HEK293 (cell line): Measurements from ENCODE around the gene TSACC.
A peak's percentile ranks its signal among the peaks of the same experiment; 100 is the strongest.

Experiments used
- CTCF ChIA-PET: fragments of 350-600 bp; formaldehyde crosslinking; extraction: SDS; loops from one replicate; lab custom pipeline; 2021; ENCODE audit warnings: antibody characterized with exemption; lab: Yijun Ruan, JAX
- POLR2A ChIA-PET: fragments of 300-600 bp; formaldehyde crosslinking; extraction: SDS; loops from one replicate; lab custom pipeline; 2020; ENCODE audit warnings: antibody characterized with exemption, inconsistent platforms; lab: Yijun Ruan, JAX
- H3K27ac ChIP-seq: fragments of 200-500 bp; sonication (Bioruptor generic); 2 replicates; pipeline ENCODE4 v1.5.1; 2014; ENCODE audit warnings: low read depth, low read length, control low read depth, inconsistent platforms; ENCODE audit errors: extremely low read depth
- H3K36me3 ChIP-seq, 2 experiments: fragments of 200-500 bp in 1 of 2; sonication (Bioruptor generic) in 1 of 2; 1 replicate in 1 of 2; 2 replicates in 1 of 2; pipeline ENCODE4 v1.5.1; 2014 to 2017; ENCODE audit warnings: inconsistent platforms in 2 of 2, low read length in 2 of 2; ENCODE audit not compliant: control insufficient read depth in 2 of 2, insufficient read depth in 1 of 2
- H3K4me1 ChIP-seq: fragments of 200-500 bp; sonication (Bioruptor generic); 2 replicates; pipeline ENCODE4 v1.5.1; 2014; ENCODE audit warnings: mild to moderate bottlenecking, low read length, inconsistent platforms; ENCODE audit not compliant: control insufficient read depth, insufficient read depth
- H3K4me3 ChIP-seq: 2 replicates; pipeline ENCODE4 v1.5.1; 2011; ENCODE audit warnings: low read depth, mild to moderate bottlenecking, control low read depth, low read length, moderate library complexity
- H3K9me3 ChIP-seq: fragments of 200-500 bp; sonication (Bioruptor generic); 2 replicates; pipeline ENCODE4 v1.5.1; 2014; ENCODE audit warnings: low read depth, low read length, inconsistent platforms; ENCODE audit not compliant: control insufficient read depth, insufficient read depth
- BCL11B ChIP-seq: fragments of 450-650 bp; formaldehyde crosslinking; IDR thresholded peaks from 2 replicates; pipeline ENCODE4 v1.5.1; 2016; ENCODE audit warnings: low read depth, missing biosample characterization, missing genetic modification characterization
- EGR2 ChIP-seq: fragments of 450-650 bp; formaldehyde crosslinking; IDR thresholded peaks from 2 replicates; pipeline ENCODE4 v1.5.1; 2016; ENCODE audit warnings: low read depth, missing biosample characterization, missing genetic modification characterization
- GLI2 ChIP-seq: fragments of 450-650 bp; formaldehyde crosslinking; IDR thresholded peaks from 2 replicates; pipeline ENCODE4; 2017; ENCODE audit warnings: missing biosample characterization, missing genetic modification characterization, low read depth, borderline replicate concordance
- GLIS2 ChIP-seq: fragments of 450-650 bp; formaldehyde crosslinking; IDR thresholded peaks from 2 replicates; pipeline ENCODE4 v1.5.1; 2016; ENCODE audit warnings: missing biosample characterization, missing genetic modification characterization
- KLF10 ChIP-seq: fragments of 450-650 bp; IDR thresholded peaks from 2 replicates; pipeline ENCODE4 v1.5.1; 2018; ENCODE audit warnings: missing biosample characterization, mild to moderate bottlenecking, missing genetic modification characterization
- KLF16 ChIP-seq: fragments of 450-650 bp; formaldehyde crosslinking; IDR thresholded peaks from 2 replicates; pipeline ENCODE4 v1.5.1; 2017; ENCODE audit warnings: missing biosample characterization, missing genetic modification characterization
- KLF7 ChIP-seq: fragments of 450-650 bp; formaldehyde crosslinking; IDR thresholded peaks from 2 replicates; pipeline ENCODE4 v1.5.1; 2016; ENCODE audit warnings: missing biosample characterization, missing genetic modification characterization, borderline replicate concordance
- SP7 ChIP-seq: fragments of 450-650 bp; formaldehyde crosslinking; IDR thresholded peaks from 2 replicates; pipeline ENCODE4 v1.5.1; 2016; ENCODE audit warnings: missing biosample characterization, missing genetic modification characterization
- WT1 ChIP-seq: fragments of 450-650 bp; formaldehyde crosslinking; IDR thresholded peaks from 2 replicates; pipeline ENCODE4 v1.5.1; 2016; ENCODE audit warnings: missing biosample characterization, missing genetic modification characterization
- ZBTB20 ChIP-seq: fragments of 450-650 bp; formaldehyde crosslinking; IDR thresholded peaks from 2 replicates; pipeline ENCODE4 v1.5.1; 2016; ENCODE audit warnings: missing biosample characterization, missing genetic modification characterization
- ZBTB48 ChIP-seq: fragments of 450-650 bp; formaldehyde crosslinking; IDR thresholded peaks from 2 replicates; pipeline ENCODE4 v1.5.1; 2016; ENCODE audit warnings: missing biosample characterization, missing genetic modification characterization
- ZFP37 ChIP-seq: fragments of 450-650 bp; formaldehyde crosslinking; IDR thresholded peaks from 2 replicates; pipeline ENCODE4 v1.5.1; 2016; ENCODE audit warnings: missing biosample characterization, missing genetic modification characterization
- ZFP41 ChIP-seq: fragments of 450-650 bp; formaldehyde crosslinking; IDR thresholded peaks from 2 replicates; pipeline ENCODE4 v1.5.1; 2016; ENCODE audit warnings: missing biosample characterization, missing genetic modification characterization, borderline replicate concordance
- ZNF112 ChIP-seq: fragments of 450-650 bp; formaldehyde crosslinking; IDR thresholded peaks from 2 replicates; pipeline ENCODE4 v1.5.0; 2017; ENCODE audit warnings: missing biosample characterization, missing genetic modification characterization
- ZNF114 ChIP-seq: fragments of 450-650 bp; formaldehyde crosslinking; IDR thresholded peaks from 2 replicates; pipeline ENCODE4 v1.5.0; 2017; ENCODE audit warnings: missing biosample characterization, missing genetic modification characterization
- ZNF133 ChIP-seq: fragments of 450-650 bp; formaldehyde crosslinking; IDR thresholded peaks from 2 replicates; pipeline ENCODE4 v1.5.1; 2016; ENCODE audit warnings: missing biosample characterization, missing genetic modification characterization
- ZNF140 ChIP-seq: fragments of 450-650 bp; formaldehyde crosslinking; IDR thresholded peaks from 2 replicates; pipeline ENCODE4 v1.5.1; 2016; ENCODE audit warnings: missing biosample characterization, missing genetic modification characterization
- ZNF146 ChIP-seq: fragments of 450-650 bp; formaldehyde crosslinking; IDR thresholded peaks from 2 replicates; pipeline ENCODE4 v1.5.1; 2016; ENCODE audit warnings: missing biosample characterization, missing genetic modification characterization
- ZNF223 ChIP-seq: fragments of 450-650 bp; formaldehyde crosslinking; IDR thresholded peaks from 2 replicates; pipeline ENCODE4 v1.5.1; 2016; ENCODE audit warnings: missing biosample characterization, missing genetic modification characterization
- ZNF23 ChIP-seq: fragments of 450-650 bp; formaldehyde crosslinking; IDR thresholded peaks from 2 replicates; pipeline ENCODE4 v1.5.1; 2016; ENCODE audit warnings: missing biosample characterization, missing genetic modification characterization, borderline replicate concordance
- ZNF341 ChIP-seq: fragments of 450-650 bp; formaldehyde crosslinking; IDR thresholded peaks from 2 replicates; pipeline ENCODE4; 2016; ENCODE audit warnings: low read depth, missing biosample characterization, missing genetic modification characterization
- ZNF391 ChIP-seq: fragments of 450-650 bp; formaldehyde crosslinking; IDR thresholded peaks from 2 replicates; pipeline ENCODE4 v1.5.1; 2016; ENCODE audit warnings: low read depth, missing biosample characterization, missing genetic modification characterization, borderline replicate concordance
- ZNF394 ChIP-seq: fragments of 450-650 bp; formaldehyde crosslinking; IDR thresholded peaks from 2 replicates; pipeline ENCODE4 v1.5.1; 2016; ENCODE audit warnings: missing biosample characterization, missing genetic modification characterization, mild to moderate bottlenecking, moderate library complexity, borderline replicate concordance
- ZNF416 ChIP-seq: fragments of 450-650 bp; formaldehyde crosslinking; IDR thresholded peaks from 2 replicates; pipeline ENCODE4 v1.5.1; 2016; ENCODE audit warnings: missing biosample characterization, missing genetic modification characterization
- ZNF426 ChIP-seq: fragments of 450-650 bp; formaldehyde crosslinking; IDR thresholded peaks from 2 replicates; pipeline ENCODE4 v1.5.1; 2017; ENCODE audit warnings: missing biosample characterization, missing genetic modification characterization, mild to moderate bottlenecking, inconsistent platforms, moderate library complexity
- ZNF473 ChIP-seq: fragments of 450-650 bp; formaldehyde crosslinking; IDR thresholded peaks from 2 replicates; pipeline ENCODE4 v1.5.1; 2017; ENCODE audit warnings: missing biosample characterization, missing genetic modification characterization
- ZNF600 ChIP-seq: fragments of 450-650 bp; formaldehyde crosslinking; IDR thresholded peaks from 2 replicates; pipeline ENCODE4 v1.5.1; 2016; ENCODE audit warnings: missing biosample characterization, missing genetic modification characterization
- ZNF843 ChIP-seq: fragments of 450-650 bp; formaldehyde crosslinking; IDR thresholded peaks from 2 replicates; pipeline ENCODE4 v1.5.1; 2016; ENCODE audit warnings: missing biosample characterization, missing genetic modification characterization
- ZSCAN23 ChIP-seq: fragments of 450-650 bp; formaldehyde crosslinking; IDR thresholded peaks from 2 replicates; pipeline ENCODE4 v1.5.1; 2016; ENCODE audit warnings: missing biosample characterization, missing genetic modification characterization
- TF ChIP-seq, protein P1 (sequence below): fragments of 450-650 bp; formaldehyde crosslinking; IDR thresholded peaks from 2 replicates; pipeline ENCODE4 v1.5.1; 2016; ENCODE audit warnings: missing biosample characterization, missing genetic modification characterization
- TF ChIP-seq, protein P2 (sequence below): IDR thresholded peaks from 2 replicates; pipeline ENCODE4 v1.6.1; 2011; ENCODE audit warnings: mild to moderate bottlenecking, low read depth, low read length, borderline replicate concordance
- TF ChIP-seq, protein P3 (sequence below): fragments of 450-650 bp; IDR thresholded peaks from 2 replicates; pipeline ENCODE4 v1.5.1; 2018; ENCODE audit warnings: missing biosample characterization, missing genetic modification characterization
- TF ChIP-seq, protein P4 (sequence below): fragments of 450-650 bp; formaldehyde crosslinking; IDR thresholded peaks from 2 replicates; pipeline ENCODE4 v1.5.1; 2016; ENCODE audit warnings: missing biosample characterization, missing genetic modification characterization

Gene TSACC

DNA sequence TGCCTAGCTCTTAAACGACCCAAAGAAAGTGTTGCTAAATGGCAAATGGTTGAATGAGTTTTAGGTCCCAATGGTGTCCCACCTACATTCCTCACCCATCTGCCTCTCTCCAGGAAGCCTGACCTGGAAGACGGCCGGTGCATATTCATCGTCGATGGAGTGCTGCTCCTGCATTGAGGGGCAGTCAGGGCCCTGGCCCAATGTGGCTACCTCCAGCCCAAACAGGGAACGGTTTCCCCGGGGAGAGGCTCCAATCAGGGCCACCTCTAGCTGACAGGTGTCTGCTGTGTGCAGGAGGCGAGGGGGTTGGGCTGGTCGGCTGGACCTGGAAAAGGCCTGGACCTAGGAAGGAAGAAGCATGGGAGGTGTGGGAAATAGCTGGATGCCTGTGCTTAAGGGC is 44.4 kb upstream of the TSACC start:
- TF ChIP-seq, protein P1, sequence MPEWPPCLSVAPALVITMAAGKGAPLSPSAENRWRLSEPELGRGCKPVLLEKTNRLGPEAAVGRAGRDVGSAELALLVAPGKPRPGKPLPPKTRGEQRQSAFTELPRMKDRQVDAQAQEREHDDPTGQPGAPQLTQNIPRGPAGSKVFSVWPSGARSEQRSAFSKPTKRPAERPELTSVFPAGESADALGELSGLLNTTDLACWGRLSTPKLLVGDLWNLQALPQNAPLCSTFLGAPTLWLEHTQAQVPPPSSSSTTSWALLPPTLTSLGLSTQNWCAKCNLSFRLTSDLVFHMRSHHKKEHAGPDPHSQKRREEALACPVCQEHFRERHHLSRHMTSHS, result no peak
- TF ChIP-seq ZNF426 (tag by site-specific recombination) (no peak), ZFP41 (tag by site-specific recombination) (no peak), ZNF112 (no peak), ZNF391 (tag by site-specific recombination) (no peak), KLF7 (tag by site-specific recombination) (no peak), EGR2 (tag by site-specific recombination) (no peak), KLF16 (tag by site-specific recombination) (no peak), ZFP37 (tag by site-specific recombination) (no peak), ZNF140 (no peak), ZNF600 (tag by site-specific recombination) (no peak), WT1 (no peak), ZNF473 (tag by site-specific recombination) (no peak), ZNF416 (tag by site-specific recombination) (no peak), SP7 (tag by site-specific recombination) (no peak), ZBTB20 (tag by site-specific recombination) (no peak), ZNF341 (tag by site-specific recombination) (no peak)
- TF ChIP-seq, protein P2, sequence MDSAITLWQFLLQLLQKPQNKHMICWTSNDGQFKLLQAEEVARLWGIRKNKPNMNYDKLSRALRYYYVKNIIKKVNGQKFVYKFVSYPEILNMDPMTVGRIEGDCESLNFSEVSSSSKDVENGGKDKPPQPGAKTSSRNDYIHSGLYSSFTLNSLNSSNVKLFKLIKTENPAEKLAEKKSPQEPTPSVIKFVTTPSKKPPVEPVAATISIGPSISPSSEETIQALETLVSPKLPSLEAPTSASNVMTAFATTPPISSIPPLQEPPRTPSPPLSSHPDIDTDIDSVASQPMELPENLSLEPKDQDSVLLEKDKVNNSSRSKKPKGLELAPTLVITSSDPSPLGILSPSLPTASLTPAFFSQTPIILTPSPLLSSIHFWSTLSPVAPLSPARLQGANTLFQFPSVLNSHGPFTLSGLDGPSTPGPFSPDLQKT, result no peak
- TF ChIP-seq, protein P3, sequence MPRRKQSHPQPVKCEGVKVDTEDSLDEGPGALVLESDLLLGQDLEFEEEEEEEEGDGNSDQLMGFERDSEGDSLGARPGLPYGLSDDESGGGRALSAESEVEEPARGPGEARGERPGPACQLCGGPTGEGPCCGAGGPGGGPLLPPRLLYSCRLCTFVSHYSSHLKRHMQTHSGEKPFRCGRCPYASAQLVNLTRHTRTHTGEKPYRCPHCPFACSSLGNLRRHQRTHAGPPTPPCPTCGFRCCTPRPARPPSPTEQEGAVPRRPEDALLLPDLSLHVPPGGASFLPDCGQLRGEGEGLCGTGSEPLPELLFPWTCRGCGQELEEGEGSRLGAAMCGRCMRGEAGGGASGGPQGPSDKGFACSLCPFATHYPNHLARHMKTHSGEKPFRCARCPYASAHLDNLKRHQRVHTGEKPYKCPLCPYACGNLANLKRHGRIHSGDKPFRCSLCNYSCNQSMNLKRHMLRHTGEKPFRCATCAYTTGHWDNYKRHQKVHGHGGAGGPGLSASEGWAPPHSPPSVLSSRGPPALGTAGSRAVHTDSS (tag by site-specific recombination), result no peak
- TF ChIP-seq, protein P4, sequence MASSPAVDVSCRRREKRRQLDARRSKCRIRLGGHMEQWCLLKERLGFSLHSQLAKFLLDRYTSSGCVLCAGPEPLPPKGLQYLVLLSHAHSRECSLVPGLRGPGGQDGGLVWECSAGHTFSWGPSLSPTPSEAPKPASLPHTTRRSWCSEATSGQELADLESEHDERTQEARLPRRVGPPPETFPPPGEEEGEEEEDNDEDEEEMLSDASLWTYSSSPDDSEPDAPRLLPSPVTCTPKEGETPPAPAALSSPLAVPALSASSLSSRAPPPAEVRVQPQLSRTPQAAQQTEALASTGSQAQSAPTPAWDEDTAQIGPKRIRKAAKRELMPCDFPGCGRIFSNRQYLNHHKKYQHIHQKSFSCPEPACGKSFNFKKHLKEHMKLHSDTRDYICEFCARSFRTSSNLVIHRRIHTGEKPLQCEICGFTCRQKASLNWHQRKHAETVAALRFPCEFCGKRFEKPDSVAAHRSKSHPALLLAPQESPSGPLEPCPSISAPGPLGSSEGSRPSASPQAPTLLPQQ (tag by site-specific recombination), result no peak
- Histone ChIP-seq H3K4me3 (no peak overlapping the region), H3K4me1 (peaks cover 3% of the 10 kb centered on the region; the same call in 1 of the 2 replicates), H3K36me3 (peaks cover 0 to 42% of the 10 kb centered on the region in 2 experiments; a peak in 1 of 3 replicates), H3K27ac (no peak overlapping the region), H3K9me3 (no peaks in the 10 kb centered on the region)
- CTCF ChIA-PET, result no interaction called here
- POLR2A ChIA-PET, result interaction anchor here (0.6 to 1.6 kb wide), 2 partner anchors 11 to 25 kb away, joined by 3 to 10 read pairs; partner anchors contain the start of gene SMG5

DNA sequence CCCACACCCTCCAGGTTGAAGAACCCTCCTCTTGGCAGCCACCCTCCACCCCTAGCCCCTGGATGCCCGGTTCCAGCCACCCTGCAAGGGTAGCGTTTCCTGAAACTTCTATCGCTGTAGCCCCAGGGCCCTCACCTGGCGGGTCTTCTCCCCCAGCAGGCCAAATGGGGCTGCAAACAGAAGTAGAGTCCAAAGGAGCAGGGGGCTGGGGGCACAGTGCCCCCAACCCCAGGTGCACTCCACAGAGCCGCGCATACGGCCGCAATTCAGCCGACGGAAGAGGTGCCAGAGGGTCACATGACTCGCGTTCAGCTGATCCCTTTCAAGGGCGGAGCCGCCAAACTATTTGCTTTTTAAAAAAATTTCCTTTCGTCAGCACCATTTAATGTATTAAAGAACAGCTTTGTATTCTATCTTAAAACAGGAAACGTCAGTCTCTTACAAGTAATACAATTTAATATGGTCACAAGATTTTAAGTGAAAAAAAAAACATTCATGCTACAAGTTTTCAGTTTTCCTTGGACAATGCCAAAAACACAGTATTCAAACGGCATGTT is 42.9 kb upstream of the TSACC start, which contains the start of gene GLMP:
Gene GLMP (minus strand): TSS at position 289 of the 557 bp plus-strand sequence. CDS start 34 bp downstream, at position 255.
- Histone ChIP-seq H3K9me3 (no peaks in the 10 kb centered on the region), H3K36me3 (peaks cover 0 to 34% of the 10 kb centered on the region in 2 experiments; a peak in 1 of 3 replicates), H3K4me1 (peaks cover 3% of the 10 kb centered on the region; the same call in 1 of the 2 replicates), H3K27ac (no peak within 1 kb of the TSS; the same call in 1 of the 2 replicates), H3K4me3 (peak within 1 kb of the TSS; percentile 66)
- CTCF ChIA-PET, result interaction anchor here (1.2 to 1.8 kb wide), 2 partner anchors 24 to 70 kb away, joined by 3 to 4 read pairs; no protein-coding TSS in a partner anchor
- POLR2A ChIA-PET, result interaction anchor here (0.6 to 1.3 kb wide), 3 partner anchors 13 to 102 kb away, joined by 3 to 19 read pairs (median 7); partner anchors contain the start of genes SLC25A44 and SMG5
- TF ChIP-seq ZNF394 (tag by site-specific recombination) (peak; percentile 92), ZBTB20 (tag by site-specific recombination) (no peak), ZBTB48 (tag by site-specific recombination) (no peak), ZNF23 (tag by site-specific recombination) (no peak), GLI2 (no peak), GLIS2 (tag by site-specific recombination) (no peak), KLF10 (peak; percentile 36; the same call in 1 of the 2 replicates), ZSCAN23 (tag by site-specific recombination) (no peak), ZNF843 (tag by site-specific recombination) (no peak), ZNF146 (tag by site-specific recombination) (no peak), ZNF133 (no peak), ZNF114 (tag by site-specific recombination) (no peak), ZNF223 (tag by site-specific recombination) (no peak), BCL11B (tag by site-specific recombination) (no peak)
